ENCODE measurements around the gene ZBTB22.

ZBTB22 gene

GRCh38 chr6:33306356-33306755, 11.2 kb downstream of the ZBTB22 start:
- Histone ChIP-seq H3K27me3 (ENCODE audit: low read length) (no peaks in the 10 kb centered on the region), H3K27ac (ENCODE audit: low read depth, low read length) (no peak overlapping the region), H2AFZ (ENCODE audit: low read depth, low read length, severe bottlenecking) (no peak overlapping the region), H3K9me2 (replicated peaks; ENCODE audit: insufficient read depth, low read length) (no peaks in the 10 kb centered on the region), H3K4me2 (ENCODE audit: low read depth, low read length, poor library complexity, severe bottlenecking) (no peak overlapping the region), H3K36me3 (ENCODE audit: low read length) (peaks cover 11% of the 10 kb centered on the region; the same call in 1 of the 2 replicates), H3K4me3 (ENCODE audit: insufficient read depth, low read length, poor library complexity, severe bottlenecking) (no peak overlapping the region), H4K20me1 (ENCODE audit: low read depth, low read length) (no peaks in the 10 kb centered on the region), H3K9me3 (ENCODE audit: insufficient read depth, low read length) (no peaks in the 10 kb centered on the region), H3K9ac (ENCODE audit: low read length) (no peak overlapping the region), H3K79me2 (ENCODE audit: insufficient read depth, low read length) (peaks cover 55% of the 10 kb centered on the region), H3F3A (ENCODE audit: insufficient read depth) (peaks cover 20% of the 10 kb centered on the region)
- TF ChIP-seq, protein P1, sequence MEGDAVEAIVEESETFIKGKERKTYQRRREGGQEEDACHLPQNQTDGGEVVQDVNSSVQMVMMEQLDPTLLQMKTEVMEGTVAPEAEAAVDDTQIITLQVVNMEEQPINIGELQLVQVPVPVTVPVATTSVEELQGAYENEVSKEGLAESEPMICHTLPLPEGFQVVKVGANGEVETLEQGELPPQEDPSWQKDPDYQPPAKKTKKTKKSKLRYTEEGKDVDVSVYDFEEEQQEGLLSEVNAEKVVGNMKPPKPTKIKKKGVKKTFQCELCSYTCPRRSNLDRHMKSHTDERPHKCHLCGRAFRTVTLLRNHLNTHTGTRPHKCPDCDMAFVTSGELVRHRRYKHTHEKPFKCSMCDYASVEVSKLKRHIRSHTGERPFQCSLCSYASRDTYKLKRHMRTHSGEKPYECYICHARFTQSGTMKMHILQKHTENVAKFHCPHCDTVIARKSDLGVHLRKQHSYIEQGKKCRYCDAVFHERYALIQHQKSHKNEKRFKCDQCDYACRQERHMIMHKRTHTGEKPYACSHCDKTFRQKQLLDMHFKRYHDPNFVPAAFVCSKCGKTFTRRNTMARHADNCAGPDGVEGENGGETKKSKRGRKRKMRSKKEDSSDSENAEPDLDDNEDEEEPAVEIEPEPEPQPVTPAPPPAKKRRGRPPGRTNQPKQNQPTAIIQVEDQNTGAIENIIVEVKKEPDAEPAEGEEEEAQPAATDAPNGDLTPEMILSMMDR (IDR thresholded peaks at IDR 0.05; ENCODE audit: insufficient read depth, low read length, poor library complexity, severe bottlenecking), result no peak
- no peak for TF ChIP-seq EZH2phosphoT487 (conservative IDR thresholded peaks at IDR 0.05; ENCODE audit: low read length)

- Histone ChIP-seq H2AFZ (ENCODE audit: low read depth, low read length, severe bottlenecking) (no peak overlapping the region), H3K79me2 (ENCODE audit: insufficient read depth, low read length) (peaks cover 52% of the 10 kb centered on the region), H3K27ac (ENCODE audit: low read depth, low read length) (no peak overlapping the region), H3K9me2 (replicated peaks; ENCODE audit: insufficient read depth, low read length) (no peaks in the 10 kb centered on the region), H3F3A (ENCODE audit: insufficient read depth) (peaks cover 24% of the 10 kb centered on the region), H3K4me3 (ENCODE audit: insufficient read depth, low read length, poor library complexity, severe bottlenecking) (no peak overlapping the region), H3K36me3 (ENCODE audit: low read length) (peaks cover 11% of the 10 kb centered on the region; the same call in 1 of the 2 replicates), H3K9ac (ENCODE audit: low read length) (no peak overlapping the region), H3K4me2 (ENCODE audit: low read depth, low read length, poor library complexity, severe bottlenecking) (no peak overlapping the region), H4K20me1 (ENCODE audit: low read depth, low read length) (no peaks in the 10 kb centered on the region), H3K27me3 (ENCODE audit: low read length) (no peaks in the 10 kb centered on the region), H3K9me3 (ENCODE audit: insufficient read depth, low read length) (no peaks in the 10 kb centered on the region)
- TF ChIP-seq, protein P1 (IDR thresholded peaks at IDR 0.05; ENCODE audit: insufficient read depth, low read length, poor library complexity, severe bottlenecking), result no peak
- TF ChIP-seq EZH2phosphoT487 (conservative IDR thresholded peaks at IDR 0.05; ENCODE audit: low read length), result no peak
Observed at GRCh38 chr6:33305052-33305451, 12.5 kb downstream of the ZBTB22 start.

- Histone ChIP-seq H4K20me1 (ENCODE audit: low read depth, low read length) (no peaks in the 10 kb centered on the region), H3F3A (ENCODE audit: insufficient read depth) (peaks cover 29% of the 10 kb centered on the region), H3K27me3 (ENCODE audit: low read length) (no peaks in the 10 kb centered on the region), H2AFZ (ENCODE audit: low read depth, low read length, severe bottlenecking) (no peak overlapping the region), H3K9me3 (ENCODE audit: insufficient read depth, low read length) (no peaks in the 10 kb centered on the region), H3K27ac (ENCODE audit: low read depth, low read length) (no peak overlapping the region), H3K79me2 (ENCODE audit: insufficient read depth, low read length) (peaks cover 53% of the 10 kb centered on the region), H3K9me2 (replicated peaks; ENCODE audit: insufficient read depth, low read length) (no peaks in the 10 kb centered on the region), H3K9ac (ENCODE audit: low read length) (no peak overlapping the region), H3K36me3 (ENCODE audit: low read length) (peaks cover 11% of the 10 kb centered on the region; the same call in 1 of the 2 replicates), H3K4me3 (ENCODE audit: insufficient read depth, low read length, poor library complexity, severe bottlenecking) (no peak overlapping the region), H3K4me2 (ENCODE audit: low read depth, low read length, poor library complexity, severe bottlenecking) (no peak overlapping the region)
- TF ChIP-seq, protein P1 (IDR thresholded peaks at IDR 0.05; ENCODE audit: insufficient read depth, low read length, poor library complexity, severe bottlenecking), result no peak
- no peak for TF ChIP-seq EZH2phosphoT487 (conservative IDR thresholded peaks at IDR 0.05; ENCODE audit: low read length)
Observed at GRCh38 chr6:33304216-33304615, 13.3 kb downstream of the ZBTB22 start.

Measured in SU-DHL-6 (cell line).